ENCODE results near the gene LIMCH1.

LIMCH1 gene

GRCh38 chr4:41572516-41572915, 34.6 kb downstream of the LIMCH1 start:
- DNase-seq, result no peak

GRCh38 chr4:41572956-41573355, 35.0 kb downstream of the LIMCH1 start:
- no peak for DNase-seq

GRCh38 chr4:41573502-41574001, 35.6 kb downstream of the LIMCH1 start:
- DNase-seq, result no peak

- no peak for DNase-seq
Measured at GRCh38 chr4:41575207-41575606, 37.2 kb downstream of the LIMCH1 start.

- no peak for DNase-seq
Measured at GRCh38 chr4:41575665-41576064, 37.7 kb downstream of the LIMCH1 start.

- no peak for DNase-seq
Measured at GRCh38 chr4:41579043-41579442, 41.1 kb downstream of the LIMCH1 start.

GRCh38 chr4:41579526-41579925, 41.6 kb downstream of the LIMCH1 start:
- DNase-seq, result no peak

GRCh38 chr4:41580007-41580406, 42.0 kb downstream of the LIMCH1 start:
- no peak for DNase-seq

- no peak for DNase-seq
Measured at GRCh38 chr4:41586675-41587225, 48.8 kb downstream of the LIMCH1 start.

- DNase-seq, result no peak
Measured at GRCh38 chr4:41587286-41587685, 49.3 kb downstream of the LIMCH1 start.

- no peak for DNase-seq
Measured at GRCh38 chr4:41590591-41590990, 52.6 kb downstream of the LIMCH1 start.

- no peak for DNase-seq
Measured at GRCh38 chr4:41594432-41594831, 56.5 kb downstream of the LIMCH1 start.

- DNase-seq, result no peak
Measured at GRCh38 chr4:41597494-41597893, 59.5 kb downstream of the LIMCH1 start.

- DNase-seq, result no peak
Measured at GRCh38 chr4:41598580-41598979, 60.6 kb downstream of the LIMCH1 start.

GRCh38 chr4:41599192-41599786, 61.3 kb downstream of the LIMCH1 start:
- DNase-seq, result no peak

- DNase-seq, result no peak
Measured at GRCh38 chr4:41600243-41600912, 62.4 kb downstream of the LIMCH1 start.

- DNase-seq, result no peak
Measured at GRCh38 chr4:41601025-41601424, 63.1 kb downstream of the LIMCH1 start.

GRCh38 chr4:41602113-41602512, 64.2 kb downstream of the LIMCH1 start:
- no peak for DNase-seq

- DNase-seq, result no peak
Measured at GRCh38 chr4:41602886-41603498, 65.0 kb downstream of the LIMCH1 start.

- DNase-seq, result no peak
Measured at GRCh38 chr4:41609851-41610250, 71.9 kb downstream of the LIMCH1 start.

GRCh38 chr4:41610474-41610873, 72.5 kb downstream of the LIMCH1 start:
- no peak for DNase-seq

- DNase-seq, result no peak
Measured at GRCh38 chr4:41611124-41611838, 73.3 kb downstream of the LIMCH1 start.
